H9 (cell line): ENCODE measurements around the gene LDLRAD4. TPM values are rescaled to one million over a fixed set of nuclear protein-coding genes. Genes with fewer than 3 reads are reported as not detected.

Experiments used
- DNase-seq: peaks from one replicate; pipeline ENCODE4 v3.0.0-alpha.2; 2017
- H2AFZ ChIP-seq: one replicate; pipeline ENCODE4 v1.6.1; 2013; ENCODE audit warnings: mild to moderate bottlenecking, low read length, control low read depth, moderate library complexity
- H2AK5ac ChIP-seq: 2 replicates; pipeline ENCODE4 v1.6.1; 2013; ENCODE audit warnings: low read length, control low read depth, mixed read lengths; ENCODE audit not compliant: insufficient read length
- H2BK120ac ChIP-seq: one replicate; pipeline ENCODE4 v1.6.1; 2013; ENCODE audit warnings: low read depth, mild to moderate bottlenecking, low read length, control low read depth, inconsistent platforms; ENCODE audit not compliant: poor library complexity, severe bottlenecking
- H2BK12ac ChIP-seq: 2 replicates; pipeline ENCODE4 v1.6.1; 2013; ENCODE audit warnings: low read length, control low read depth, mixed read lengths, low read depth; ENCODE audit not compliant: insufficient read length
- H2BK15ac ChIP-seq: 2 replicates; pipeline ENCODE4 v1.6.1; 2013; ENCODE audit warnings: low read depth, low read length, control low read depth
- H2BK20ac ChIP-seq: one replicate; pipeline ENCODE4 v1.6.1; 2013; ENCODE audit warnings: low read depth, mild to moderate bottlenecking, low read length, control low read depth, inconsistent platforms; ENCODE audit not compliant: poor library complexity, severe bottlenecking
- H2BK5ac ChIP-seq: 2 replicates; pipeline ENCODE4 v1.6.1; 2013; ENCODE audit warnings: low read length, control low read depth, mixed read lengths; ENCODE audit not compliant: insufficient read length
- H3K14ac ChIP-seq: 2 replicates; pipeline ENCODE4 v1.6.1; 2013; ENCODE audit warnings: low read length, control low read depth; ENCODE audit not compliant: insufficient read depth
- H3K18ac ChIP-seq: 2 replicates; pipeline ENCODE4 v1.6.1; 2013; ENCODE audit warnings: low read depth, mild to moderate bottlenecking, mixed read lengths, low read length, control low read depth; ENCODE audit not compliant: insufficient read length
- H3K23ac ChIP-seq: 2 replicates; pipeline ENCODE4 v1.6.1; 2013; ENCODE audit warnings: low read length, control low read depth, mixed read lengths, low read depth; ENCODE audit not compliant: insufficient read length
- H3K23me2 ChIP-seq: 2 replicates; pipeline ENCODE4 v1.6.1; 2013; ENCODE audit warnings: low read depth, mild to moderate bottlenecking, mixed read lengths, low read length, control low read depth; ENCODE audit not compliant: insufficient read length, poor library complexity, severe bottlenecking
- H3K27ac ChIP-seq: 2 replicates; pipeline ENCODE4 v1.5.1; 2013; ENCODE audit warnings: low read length, control low read depth, mixed read lengths, low read depth; ENCODE audit not compliant: insufficient read length
- H3K27me3 ChIP-seq: 2 replicates; pipeline ENCODE4 v1.6.1; 2013; ENCODE audit warnings: low read length, control low read depth, inconsistent platforms; ENCODE audit not compliant: insufficient read depth
- H3K4ac ChIP-seq: 2 replicates; pipeline ENCODE4 v1.6.1; 2013; ENCODE audit warnings: low read depth, mild to moderate bottlenecking, control low read depth, inconsistent platforms, low read length, moderate library complexity
- H3K4me1 ChIP-seq: 2 replicates; pipeline ENCODE4 v1.6.1; 2013; ENCODE audit warnings: low read length, control low read depth, inconsistent platforms; ENCODE audit not compliant: insufficient read depth
- H3K4me2 ChIP-seq: 2 replicates; pipeline ENCODE4 v1.6.1; 2013; ENCODE audit warnings: low read length, control low read depth, mixed read lengths; ENCODE audit not compliant: insufficient read length, insufficient read depth
- H3K56ac ChIP-seq: 2 replicates; pipeline ENCODE4 v1.6.1; 2013; ENCODE audit warnings: low read depth, mild to moderate bottlenecking, mixed read lengths, low read length, control low read depth; ENCODE audit not compliant: insufficient read length
- H3K79me1 ChIP-seq: 2 replicates; pipeline ENCODE4 v1.6.1; 2013; ENCODE audit warnings: low read depth, mild to moderate bottlenecking, moderate library complexity, low read length, control low read depth, inconsistent platforms; ENCODE audit not compliant: insufficient read depth, poor library complexity, severe bottlenecking
- H3K79me2 ChIP-seq: 2 replicates; pipeline ENCODE4 v1.6.1; 2013; ENCODE audit warnings: low read length, control low read depth, inconsistent platforms; ENCODE audit not compliant: insufficient read depth
- H3K9ac ChIP-seq: 2 replicates; pipeline ENCODE4 v1.6.1; 2013; ENCODE audit warnings: low read length, control low read depth, mixed read lengths; ENCODE audit not compliant: insufficient read length; ENCODE audit errors: extremely low read depth
- H3K9me3 ChIP-seq: one replicate; pipeline ENCODE4 v1.6.1; 2013; ENCODE audit warnings: low read depth, low read length, inconsistent platforms; ENCODE audit not compliant: control insufficient read depth
- H3T11ph ChIP-seq: one replicate; pipeline ENCODE4 v1.6.1; 2013; ENCODE audit warnings: mild to moderate bottlenecking, low read length, control low read depth, inconsistent platforms
- H4K20me1 ChIP-seq: one replicate; pipeline ENCODE4 v1.6.1; 2013; ENCODE audit not compliant: control insufficient read depth, insufficient read length, insufficient read depth
- H4K5ac ChIP-seq: 2 replicates; pipeline ENCODE4 v1.6.1; 2013; ENCODE audit warnings: low read depth, mild to moderate bottlenecking, mixed read lengths, low read length, control low read depth; ENCODE audit not compliant: insufficient read length
- H4K8ac ChIP-seq: replicated peaks from 2 replicates; pipeline ENCODE4 v1.6.1; 2013; ENCODE audit warnings: low read length, control low read depth, mixed read lengths, low read depth; ENCODE audit not compliant: insufficient read length
- H4K91ac ChIP-seq: 2 replicates; pipeline ENCODE4 v1.6.1; 2013; ENCODE audit warnings: low read depth, mild to moderate bottlenecking, moderate library complexity, mixed read lengths, low read length, control low read depth; ENCODE audit not compliant: insufficient read length
- H3K27ac Mint-ChIP-seq, 3 experiments: 2 replicates in 2 of 3; 3 replicates in 1 of 3; pipeline ENCODE4 v1.8.0; 2020 to 2021; ENCODE audit warnings: mixed read lengths in 3 of 3, mild to moderate bottlenecking in 1 of 3, moderate library complexity in 1 of 3
- H3K27me3 Mint-ChIP-seq: 2 replicates; pipeline ENCODE4 v1.8.0; 2021; ENCODE audit warnings: low read depth, mild to moderate bottlenecking, moderate library complexity, mixed read lengths
- H3K36me3 Mint-ChIP-seq, 3 experiments: 2 replicates in 2 of 3; 3 replicates in 1 of 3; pipeline ENCODE4 v1.8.0; 2020 to 2021; ENCODE audit warnings: low read depth in 3 of 3, mixed read lengths in 3 of 3; ENCODE audit not compliant: insufficient read depth in 1 of 3
- H3K4me1 Mint-ChIP-seq, 2 experiments: 2 replicates each; pipeline ENCODE4 v1.8.0; 2020; ENCODE audit warnings: mixed read lengths in 2 of 2
- H3K4me3 Mint-ChIP-seq, 2 experiments: 2 replicates in 1 of 2; 3 replicates in 1 of 2; pipeline ENCODE4 v1.8.0; 2020 to 2021; ENCODE audit warnings: mild to moderate bottlenecking in 2 of 2, mixed read lengths in 2 of 2, moderate library complexity in 1 of 2
- H3K9me3 Mint-ChIP-seq, 2 experiments: 2 replicates in 1 of 2; 3 replicates in 1 of 2; pipeline ENCODE4 v1.8.0; 2020; ENCODE audit warnings: mild to moderate bottlenecking in 2 of 2, mixed read lengths in 2 of 2, moderate library complexity in 1 of 2
- WGBS: extraction: QIAGEN DNeasy Blood & Tissue Kit; methylation state at CpG from one replicate; pipeline ENCODE4 v1.1.7; 2013; ENCODE audit warnings: missing lambda C conversion rate, low lambda C conversion rate, mixed read lengths; ENCODE audit not compliant: insufficient read length; ENCODE audit errors: extremely low coverage; 5-methylcytosine and 5-hydroxymethylcytosine counted together
- total RNA-seq: library from RNA; stranded (reverse); gene quantifications from 2 replicates; pipeline ENCODE4 v1.2.1, GENCODE V29; 2021
- TF ChIP-seq, protein P1 (sequence below): fragments of 200-600 bp; sonication (generic); conservative IDR thresholded peaks from 3 replicates; pipeline ENCODE4 v1.8.0; 2021; ENCODE audit warnings: antibody characterized with exemption, mild to moderate bottlenecking

The LDLRAD4 gene
- total RNA-seq, 1 experiment from 2014 or later = 3.9 TPM

DNA sequence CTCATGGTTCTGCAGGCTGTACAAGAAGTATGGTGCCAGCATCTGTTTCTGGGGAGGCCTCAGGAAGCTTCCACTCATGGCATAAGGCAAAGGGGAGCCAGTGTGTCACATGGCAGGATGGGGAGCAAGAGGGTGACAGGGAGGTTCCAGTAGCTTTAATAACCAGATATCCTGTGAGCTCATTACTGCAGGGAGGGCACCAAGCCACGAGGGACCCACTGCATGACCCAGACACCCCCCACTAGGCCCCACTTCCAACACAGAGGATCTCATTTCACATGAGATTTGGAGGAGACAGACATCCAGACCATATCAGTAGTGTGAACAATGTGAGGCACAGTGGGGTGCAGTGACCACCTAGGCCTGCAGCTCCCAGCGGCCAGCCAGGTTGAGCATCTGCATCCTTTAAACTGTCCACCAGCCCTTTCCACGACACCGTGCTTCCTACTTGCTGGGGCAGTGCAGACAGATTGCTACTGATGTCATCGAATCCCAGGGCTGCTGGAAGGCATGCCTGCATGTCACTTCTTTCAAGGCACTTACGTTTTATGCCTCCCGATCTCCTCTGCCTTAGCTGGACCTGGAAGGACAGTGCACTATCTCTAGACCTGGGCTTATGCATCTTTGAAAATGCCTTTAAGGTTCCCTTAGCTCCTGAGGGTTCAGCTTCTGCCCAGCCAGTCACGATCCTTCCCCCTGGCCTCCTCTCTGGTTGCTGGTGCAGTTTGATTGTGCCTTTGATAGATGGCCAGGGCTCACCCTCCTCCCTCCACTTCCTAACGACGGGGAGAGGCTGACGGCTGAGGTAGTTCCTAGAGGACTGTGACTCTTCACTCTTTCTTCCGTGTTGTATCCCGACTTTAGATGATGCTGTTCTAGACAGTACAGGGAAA is 333.5 kb downstream of the LDLRAD4 start:
- Histone ChIP-seq H3K23me2 (no peaks in the 10 kb centered on the region), H2BK12ac (no peak overlapping the region), H3K79me2 (no peaks in the 10 kb centered on the region), H3K9me3 (no peaks in the 10 kb centered on the region), H4K91ac (no peak overlapping the region), H2BK120ac (no peak overlapping the region), H2BK5ac (no peak overlapping the region), H3K27ac (no peak overlapping the region), H2BK20ac (no peak overlapping the region), H3K14ac (no peak overlapping the region; the same call in 1 of the 2 replicates), H3K4me2 (no peak overlapping the region), H4K20me1 (no peaks in the 10 kb centered on the region), H2BK15ac (no peak overlapping the region), H3K23ac (no peak overlapping the region), H3K18ac (no peak overlapping the region), H2AFZ (no peak overlapping the region), H3K79me1 (no peaks in the 10 kb centered on the region), H4K5ac (no peak overlapping the region), H3K56ac (no peak overlapping the region), H2AK5ac (no peak overlapping the region), H3K4me1 (no peaks in the 10 kb centered on the region), H3K4ac (no peak overlapping the region), H3T11ph (no peak overlapping the region), H4K8ac (no peak overlapping the region), H3K27me3 (no peaks in the 10 kb centered on the region), H3K9ac (no peak overlapping the region)
- peaks cover 4 to 7% of the 10 kb centered on the region in 2 experiments; a peak in 2 of 5 replicates for H3K9me3 Mint-ChIP-seq
- no peaks in the 10 kb centered on the region; the same call in 1 of the 2 replicates for H3K27me3 Mint-ChIP-seq
- H3K36me3 Mint-ChIP-seq = no peaks in the 10 kb centered on the region; a peak in 1 of 7 replicates
- DNase-seq = no peak
- H3K4me1 Mint-ChIP-seq = no peaks in the 10 kb centered on the region
- no peak overlapping the region; a peak in 1 of 5 replicates for H3K4me3 Mint-ChIP-seq
- H3K27ac Mint-ChIP-seq = no peak overlapping the region
- TF ChIP-seq, protein P1, sequence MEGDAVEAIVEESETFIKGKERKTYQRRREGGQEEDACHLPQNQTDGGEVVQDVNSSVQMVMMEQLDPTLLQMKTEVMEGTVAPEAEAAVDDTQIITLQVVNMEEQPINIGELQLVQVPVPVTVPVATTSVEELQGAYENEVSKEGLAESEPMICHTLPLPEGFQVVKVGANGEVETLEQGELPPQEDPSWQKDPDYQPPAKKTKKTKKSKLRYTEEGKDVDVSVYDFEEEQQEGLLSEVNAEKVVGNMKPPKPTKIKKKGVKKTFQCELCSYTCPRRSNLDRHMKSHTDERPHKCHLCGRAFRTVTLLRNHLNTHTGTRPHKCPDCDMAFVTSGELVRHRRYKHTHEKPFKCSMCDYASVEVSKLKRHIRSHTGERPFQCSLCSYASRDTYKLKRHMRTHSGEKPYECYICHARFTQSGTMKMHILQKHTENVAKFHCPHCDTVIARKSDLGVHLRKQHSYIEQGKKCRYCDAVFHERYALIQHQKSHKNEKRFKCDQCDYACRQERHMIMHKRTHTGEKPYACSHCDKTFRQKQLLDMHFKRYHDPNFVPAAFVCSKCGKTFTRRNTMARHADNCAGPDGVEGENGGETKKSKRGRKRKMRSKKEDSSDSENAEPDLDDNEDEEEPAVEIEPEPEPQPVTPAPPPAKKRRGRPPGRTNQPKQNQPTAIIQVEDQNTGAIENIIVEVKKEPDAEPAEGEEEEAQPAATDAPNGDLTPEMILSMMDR = no peak
- WGBS = no CpG with 5 or more reads among the region's 13 CpGs
